K562 (cell line): ENCODE data around the gene MKNK1.

Source experiments
- CHD4 ChIP-seq: fragments of 200-600 bp; sonication (generic); IDR thresholded peaks from 3 replicates; pipeline ENCODE4 v1.6.1; 2012; ENCODE audit warnings: low read depth, mild to moderate bottlenecking, mixed read lengths, low read length, inconsistent platforms; ENCODE audit not compliant: insufficient read depth, insufficient replicate concordance, poor library complexity, severe bottlenecking
- CTCF ChIP-seq, 3 experiments: IDR thresholded peaks in 2 of 3; conservative IDR thresholded peaks in 1 of 3; 2 replicates each; pipeline ENCODE4 v1.5.1; 2011 to 2012; ENCODE audit warnings: low read length in 3 of 3, mild to moderate bottlenecking in 3 of 3, control low read depth in 2 of 3, improper control_type of control experiment in 1 of 3, inconsistent platforms in 1 of 3, low read depth in 1 of 3, mixed read lengths in 1 of 3, moderate library complexity in 1 of 3; ENCODE audit not compliant: insufficient read depth in 2 of 3
- SIN3A ChIP-seq, 2 experiments: fragments of 150-350 bp in 1 of 2; IDR thresholded peaks; 2 replicates each; pipeline ENCODE4 v1.6.1; 2011 to 2016; ENCODE audit warnings: borderline replicate concordance in 2 of 2, low read depth in 2 of 2, low read length in 2 of 2, mild to moderate bottlenecking in 2 of 2, moderate library complexity in 2 of 2; ENCODE audit not compliant: control insufficient read depth in 1 of 2
- TARDBP ChIP-seq: fragments of 450-650 bp; IDR thresholded peaks from 2 replicates; pipeline ENCODE4 v1.6.1; 2016
- ZBTB11 ChIP-seq, 3 experiments: fragments of 200-800 bp in 1 of 3; fragments of 250-450 bp in 1 of 3; fragments of 450-650 bp in 1 of 3; sonication (Bioruptor Pico) in 1 of 3; sonication (Bioruptor generic) in 1 of 3; formaldehyde crosslinking in 1 of 3; IDR thresholded peaks; 2 replicates each; pipeline versions ENCODE4 v1.6.1 to v1.8.0; 2016 to 2022; ENCODE audit warnings: mild to moderate bottlenecking in 2 of 3, missing genetic modification characterization in 2 of 3, missing compliant biosample characterization in 1 of 3, moderate library complexity in 1 of 3
- ZBTB7A ChIP-seq: IDR thresholded peaks from 2 replicates; pipeline ENCODE4 v1.6.1; 2011; ENCODE audit warnings: low read depth, mild to moderate bottlenecking, low read length, moderate library complexity, borderline replicate concordance; ENCODE audit not compliant: control insufficient read depth
- ZFP36 ChIP-seq: fragments of 150-350 bp; IDR thresholded peaks from 2 replicates; pipeline ENCODE4 v1.6.1; 2018; ENCODE audit warnings: low read length, low read depth; ENCODE audit not compliant: partially characterized antibody
- ZNF436 ChIP-seq: fragments of 250-450, 450-650 bp; sonication (Bioruptor Pico); formaldehyde crosslinking; IDR thresholded peaks from 2 replicates; pipeline ENCODE4 v1.7.0; 2020; ENCODE audit warnings: mild to moderate bottlenecking
- ZSCAN29 ChIP-seq: fragments of 450-650 bp; IDR thresholded peaks from 2 replicates; pipeline ENCODE4 v1.6.1; 2017

- no peak for TF ChIP-seq ZSCAN29
- TF ChIP-seq SIN3A (IDR thresholded peaks at IDR 0.05; ENCODE audit: borderline replicate concordance in 2 of 2, control insufficient read depth in 1 of 2, low read depth in 2 of 2, low read length in 2 of 2): no peak
- no peak for TF ChIP-seq CHD4
- TF ChIP-seq TARDBP: no peak
- no peak for TF ChIP-seq CTCF (IDR thresholded peaks at IDR 0.05 in 2 of 3, conservative IDR thresholded peaks at IDR 0.05 in 1 of 3; ENCODE audit: insufficient read depth in 2 of 3, low read depth in 1 of 3, low read length in 3 of 3)
- no peak for TF ChIP-seq ZBTB7A
- TF ChIP-seq ZBTB11 (CRISPR knock-in tag; IDR thresholded peaks at IDR 0.05): no peak
- no peak for TF ChIP-seq ZNF436 (CRISPR knock-in tag)
- no peak for TF ChIP-seq ZFP36
These were observed 91.8 kb downstream of the MKNK1 start for GRCh38 chr1:46512135-46512791.
